ENCODE results near the gene ABO.
"Not testable (repeated sequence)": the region's sequence is repeated elsewhere in the genome, so short reads cannot be mapped to it uniquely, and the experiment has no call there.

ABO gene

DNA sequence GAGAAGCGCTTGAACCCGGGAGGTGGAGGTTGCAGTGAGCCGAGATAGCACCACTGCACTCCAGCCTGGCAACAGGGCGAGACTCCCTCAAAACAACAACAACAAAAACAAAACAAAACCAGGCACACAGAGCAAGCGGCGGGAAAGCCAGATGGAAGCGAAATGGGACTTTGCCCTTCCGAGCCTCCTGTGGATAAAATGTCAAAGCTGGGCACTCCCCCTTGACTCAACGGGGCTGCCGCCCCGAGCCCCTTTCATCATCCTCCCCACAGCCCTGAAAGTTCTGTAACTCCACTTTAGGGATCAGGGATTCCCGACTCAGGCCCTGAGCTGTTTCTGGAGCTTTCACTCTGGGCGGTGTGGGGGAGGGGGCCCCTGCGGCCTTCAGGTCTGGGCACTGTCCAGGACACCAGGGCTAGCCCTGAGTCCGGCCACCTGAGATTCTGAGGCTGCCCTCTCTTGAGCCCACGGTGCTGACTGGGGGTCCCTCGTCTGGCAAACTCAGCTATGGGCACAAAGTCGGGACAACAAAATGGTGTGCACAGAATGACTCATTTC, 35.4 kb downstream of the ABO start:
- no peak for DNase-seq

DNA sequence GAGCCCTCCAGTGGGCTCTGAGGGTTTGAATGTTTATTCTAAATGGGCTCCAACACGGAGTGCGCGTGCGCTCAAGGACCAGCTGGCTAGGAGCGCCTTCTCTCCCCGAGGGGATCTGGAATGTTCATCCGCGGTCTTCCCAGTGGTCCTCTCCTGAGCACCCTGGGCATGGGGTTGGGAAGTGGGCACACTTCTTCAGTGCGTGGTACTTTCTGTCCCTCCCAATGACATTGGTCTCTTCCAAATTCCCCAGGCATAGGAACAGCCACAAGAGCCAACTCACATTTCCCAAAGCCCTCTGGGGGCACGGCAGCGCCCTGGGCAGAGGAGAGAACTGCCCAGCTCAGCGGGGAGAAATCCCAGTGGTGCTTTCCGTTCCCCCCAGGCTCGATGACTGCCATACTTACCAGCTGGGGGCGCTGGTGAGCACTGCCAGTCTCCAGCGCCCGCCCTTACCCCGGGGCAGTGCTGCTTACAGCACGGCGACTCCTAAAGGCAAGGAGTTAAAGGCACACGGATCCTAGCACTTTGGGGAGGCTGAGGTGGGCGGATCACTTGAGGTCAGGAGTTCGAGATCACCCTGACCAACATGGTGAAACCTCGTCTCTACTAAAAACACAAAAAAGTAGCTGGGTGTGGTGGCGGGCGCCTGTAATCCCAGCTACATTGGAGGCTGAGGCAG, 36.0 kb downstream of the ABO start:
- DNase-seq = peak; percentile 86

DNA sequence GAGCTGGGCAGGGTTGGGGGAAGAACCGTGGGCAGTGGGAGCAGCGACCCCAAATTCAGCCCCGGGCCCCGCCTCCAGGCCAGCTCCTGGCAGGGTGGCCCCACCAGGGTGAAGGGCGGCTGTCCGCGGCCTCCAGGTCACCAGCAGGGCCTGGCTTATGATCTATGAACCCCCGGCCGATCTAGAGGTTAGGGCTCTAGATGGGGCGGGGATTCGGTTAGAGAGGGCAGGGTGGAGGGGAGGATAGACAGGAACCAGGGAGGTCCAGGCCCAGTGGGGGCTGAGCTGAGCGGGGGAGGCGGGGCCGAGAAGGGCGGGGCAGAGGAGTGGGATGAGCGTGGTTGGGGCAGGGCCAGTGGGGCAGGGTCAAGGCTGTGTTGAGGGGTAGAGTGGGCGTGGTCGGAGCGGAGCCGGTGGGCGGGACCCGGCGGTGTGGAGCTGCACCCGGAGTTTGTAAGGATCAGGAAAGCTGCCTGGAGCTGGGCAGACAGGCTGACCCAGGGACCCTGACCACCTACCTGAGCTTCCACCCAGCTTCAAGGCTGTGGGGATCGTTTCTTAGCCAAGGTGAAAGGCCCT, 36.6 kb downstream of the ABO start:
- DNase-seq = peak; percentile 58

DNA sequence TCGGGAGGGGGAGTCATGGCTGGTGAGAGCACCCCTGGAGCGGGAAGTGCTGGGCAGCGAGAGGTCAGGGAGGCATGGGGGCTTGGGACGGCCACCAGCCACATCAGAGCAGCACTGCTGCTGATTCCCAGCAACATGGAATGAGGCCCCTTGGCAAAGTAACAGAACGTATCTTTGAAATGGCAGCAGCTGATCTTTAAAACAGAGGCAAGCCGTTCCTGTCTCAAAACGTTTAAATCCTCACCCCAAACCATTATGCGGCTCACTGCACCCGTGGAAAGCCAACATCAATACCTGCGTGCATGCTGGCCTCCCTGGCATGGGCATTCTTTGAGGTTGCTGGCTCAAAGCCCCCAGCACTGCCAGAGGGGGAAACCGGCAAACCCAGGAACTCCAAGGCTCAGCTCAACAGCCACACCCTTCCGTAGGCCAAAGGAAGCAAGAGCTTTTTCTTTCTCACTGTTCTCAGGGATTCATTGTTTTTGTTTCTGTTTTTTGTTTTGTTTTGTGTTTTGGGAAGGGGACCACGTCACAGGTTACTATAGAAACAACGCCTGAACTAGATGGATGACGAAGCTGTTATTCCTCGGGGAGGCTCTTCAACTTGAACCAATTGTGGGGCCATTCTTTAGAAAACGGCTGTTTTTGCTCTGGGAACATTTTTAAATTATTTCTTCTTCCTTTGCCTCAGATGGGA, 37.8 kb downstream of the ABO start:
- DNase-seq = no peak

DNA sequence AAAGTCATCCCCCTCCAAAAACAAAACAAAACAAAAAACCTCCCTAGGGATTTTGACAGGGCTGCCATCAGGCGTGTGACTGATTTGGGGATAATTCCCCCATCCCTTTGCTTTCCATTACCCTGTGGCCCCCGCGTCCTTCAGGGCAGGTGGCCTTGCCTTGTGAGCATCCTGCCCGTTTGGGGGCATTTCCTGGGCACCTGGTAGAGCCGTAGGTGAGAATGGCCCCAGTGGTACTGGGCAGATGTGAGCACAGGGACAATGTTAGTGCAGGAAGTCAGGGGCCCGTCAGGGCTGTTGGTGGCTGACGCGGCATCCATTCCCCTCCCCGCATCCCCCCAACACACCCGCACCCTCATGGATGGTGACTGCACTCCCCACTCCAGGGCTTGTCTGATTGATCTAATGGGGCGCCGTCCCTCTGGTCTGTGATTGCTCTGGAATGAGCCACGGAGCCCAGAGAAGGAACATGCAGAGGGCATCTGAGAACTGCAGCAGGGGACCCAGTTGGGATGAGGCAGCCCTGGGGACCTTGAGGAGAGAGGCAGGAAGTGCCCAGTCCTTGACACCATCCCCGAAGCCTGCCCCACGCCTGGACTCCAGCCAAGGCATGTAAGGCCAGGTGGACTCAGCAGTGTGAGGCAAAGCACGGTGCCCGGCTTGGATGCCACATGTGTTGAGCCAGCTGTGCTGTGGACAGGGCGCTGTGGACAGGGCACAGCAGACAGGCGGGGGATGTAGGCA, 38.5 kb downstream of the ABO start:
- not testable (repeated sequence) for DNase-seq

DNA sequence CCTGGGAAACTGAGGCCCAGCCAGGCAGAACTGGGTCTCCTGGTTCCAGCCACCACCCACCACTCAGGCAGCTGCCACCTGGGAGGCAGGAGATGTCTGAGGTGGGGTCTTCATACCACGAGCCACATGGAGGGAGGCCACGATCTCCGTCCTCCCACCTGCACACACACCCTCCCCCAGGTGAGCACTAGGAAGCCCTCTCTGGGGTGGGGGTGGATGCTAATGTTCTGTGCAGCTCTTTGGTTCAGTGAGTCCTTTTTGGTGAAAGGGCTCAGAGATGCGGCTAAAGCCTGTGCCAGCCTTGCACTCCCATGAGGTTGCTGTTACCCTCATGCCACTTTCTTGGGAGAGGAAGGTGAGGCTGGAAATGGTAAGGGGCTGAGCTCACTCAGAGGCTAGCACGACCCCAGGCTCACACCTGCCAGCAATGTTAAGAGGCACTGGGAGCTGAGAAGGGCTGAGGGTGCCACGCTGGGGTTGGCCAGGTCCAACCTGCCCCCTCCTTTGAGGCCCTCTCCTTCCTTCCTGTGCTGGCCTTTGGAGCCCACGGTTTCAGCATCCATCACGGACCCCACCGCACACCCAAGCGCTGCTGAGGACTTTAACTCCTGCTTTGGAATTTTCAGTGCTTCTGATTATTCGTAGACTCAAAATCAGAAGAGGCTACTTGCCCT, 39.3 kb downstream of the ABO start:
- no peak for DNase-seq

DNA sequence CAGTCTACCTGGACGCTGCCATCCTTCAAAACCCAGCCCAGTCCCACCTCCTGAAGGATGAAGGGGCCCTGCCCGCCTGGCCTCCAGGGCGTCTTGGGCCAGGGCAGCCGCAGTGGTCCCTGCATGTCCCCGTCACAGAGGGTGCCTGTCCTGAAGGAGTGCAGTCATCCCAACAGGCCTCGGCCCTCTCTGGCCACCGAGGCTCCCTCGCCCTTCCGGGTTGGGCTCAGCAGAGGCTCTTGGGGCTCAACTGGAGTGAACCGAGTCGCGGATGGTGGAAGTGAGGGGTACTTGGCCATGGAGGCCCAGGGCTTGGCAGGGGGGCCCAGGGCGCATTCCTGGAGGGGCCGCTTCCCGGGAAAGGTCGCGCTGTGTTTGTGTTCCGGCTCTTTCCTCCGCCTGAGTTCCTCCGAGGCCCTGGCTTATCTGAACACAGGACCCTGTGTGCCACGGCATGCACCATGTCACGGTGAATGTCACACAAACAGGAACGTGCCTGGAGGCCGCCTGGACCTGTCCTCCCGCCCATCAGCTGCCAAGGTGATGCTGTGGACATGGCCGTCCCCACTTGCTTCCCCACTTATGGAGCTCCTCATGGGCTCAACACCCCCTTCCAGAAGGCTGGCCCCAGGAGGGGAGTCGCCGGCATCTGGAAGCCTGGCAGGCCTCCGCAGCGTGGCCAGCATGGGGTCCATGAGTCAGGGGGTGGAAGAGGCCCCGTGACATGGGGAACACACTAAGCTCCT, 40.3 kb downstream of the ABO start:
- DNase-seq = no peak

DNA sequence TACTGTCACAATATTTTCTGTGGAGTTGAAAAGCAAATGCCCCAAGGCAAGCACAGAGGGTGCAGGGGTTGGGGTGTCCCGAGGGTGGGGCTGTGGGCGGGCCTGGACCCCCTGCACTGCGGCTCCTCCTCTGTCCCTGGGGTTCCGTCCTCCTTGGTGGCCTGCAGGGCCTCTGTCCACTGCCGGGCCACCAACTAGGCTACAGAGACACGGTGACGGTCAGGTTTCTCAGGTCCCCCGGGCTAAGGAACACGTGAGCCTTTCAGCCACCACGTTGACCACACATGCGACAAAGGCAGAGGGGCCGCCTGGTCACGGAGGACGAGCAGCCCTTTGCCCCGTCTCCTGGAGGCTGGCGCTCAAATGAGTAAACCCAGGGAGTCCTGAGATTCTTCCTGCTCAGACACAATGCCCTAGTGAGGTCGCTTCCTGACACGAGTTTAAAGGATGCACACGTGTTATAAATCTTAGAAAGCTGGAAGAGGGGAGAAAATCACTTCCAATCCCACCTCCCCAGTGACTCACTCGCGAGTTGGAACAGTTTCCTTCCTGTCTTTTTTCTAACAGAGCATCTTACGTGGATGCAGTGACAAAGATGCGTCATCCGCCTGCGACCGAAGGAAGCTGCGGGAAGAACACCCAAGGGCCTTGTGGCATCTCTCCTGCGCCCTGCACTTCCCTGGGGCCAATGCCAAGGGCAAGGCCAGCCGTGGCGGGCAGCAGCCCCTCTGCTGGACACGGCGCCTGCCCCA, 41.1 kb downstream of the ABO start:
- DNase-seq = no peak

DNA sequence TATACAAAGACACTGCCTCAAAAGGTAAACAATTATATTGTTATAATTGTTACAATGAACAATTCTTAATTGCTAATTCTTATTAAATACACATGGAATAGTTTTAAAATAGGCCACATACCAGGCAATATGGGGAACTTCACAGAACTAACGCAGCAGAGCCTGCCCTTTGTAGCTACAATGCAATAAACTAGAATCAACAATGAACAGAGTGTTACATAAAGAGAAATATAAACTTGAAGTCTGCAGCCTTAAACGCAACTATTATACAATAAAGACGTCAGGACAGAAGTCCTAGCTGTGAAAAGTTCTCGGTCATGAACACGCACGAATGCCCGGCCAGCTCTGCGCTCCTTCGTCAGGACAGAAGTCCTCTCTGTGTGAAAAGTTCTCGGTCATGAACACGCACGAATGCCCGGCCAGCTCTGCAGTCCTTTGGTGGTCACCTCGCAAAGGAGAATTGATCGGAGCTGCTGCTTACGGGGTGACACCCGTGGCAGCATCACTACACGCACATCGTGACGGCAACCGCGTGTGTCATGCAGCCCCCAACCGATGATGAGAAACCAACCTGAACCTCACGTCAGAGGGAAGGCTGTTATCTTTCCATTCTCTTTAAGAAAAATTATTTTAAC, 43.0 kb downstream of the ABO start:
- not testable (repeated sequence) for DNase-seq

DNA sequence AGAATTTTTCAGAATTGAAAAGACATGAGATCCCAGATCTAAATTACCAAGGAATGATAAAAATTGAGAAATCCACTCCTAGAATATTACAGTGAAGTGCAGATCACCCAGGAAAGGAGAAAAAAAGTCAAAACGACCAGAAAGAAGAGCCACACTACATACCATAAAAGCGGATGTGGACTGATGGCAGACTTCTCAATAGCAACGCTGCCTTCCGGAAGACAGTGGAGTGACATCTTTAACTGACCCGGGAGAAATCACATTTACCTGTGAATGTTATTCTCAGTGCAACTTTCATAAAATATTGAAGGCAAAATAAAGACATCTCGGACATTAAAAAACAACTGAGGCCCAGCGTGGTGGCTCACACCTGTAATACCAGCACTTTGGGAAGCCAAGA, 44.5 kb downstream of the ABO start:
- DNase-seq = not testable (repeated sequence)

DNA sequence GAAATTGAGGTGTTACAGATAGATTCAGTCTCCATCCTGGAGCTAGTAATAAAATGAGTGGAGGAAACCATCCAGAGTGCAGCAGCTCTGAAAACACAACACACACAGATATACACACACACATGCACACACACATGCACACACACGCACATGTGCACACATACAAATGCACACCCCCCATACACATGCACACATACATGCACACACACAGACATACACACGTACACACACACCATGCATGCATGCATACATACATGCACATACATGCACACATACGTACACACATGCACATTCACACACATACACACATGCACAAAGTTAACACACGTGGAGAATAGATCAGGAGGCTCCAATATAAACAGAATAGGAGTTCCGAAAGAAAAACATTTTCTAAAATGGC, 44.9 kb downstream of the ABO start:
- no peak for DNase-seq

DNA sequence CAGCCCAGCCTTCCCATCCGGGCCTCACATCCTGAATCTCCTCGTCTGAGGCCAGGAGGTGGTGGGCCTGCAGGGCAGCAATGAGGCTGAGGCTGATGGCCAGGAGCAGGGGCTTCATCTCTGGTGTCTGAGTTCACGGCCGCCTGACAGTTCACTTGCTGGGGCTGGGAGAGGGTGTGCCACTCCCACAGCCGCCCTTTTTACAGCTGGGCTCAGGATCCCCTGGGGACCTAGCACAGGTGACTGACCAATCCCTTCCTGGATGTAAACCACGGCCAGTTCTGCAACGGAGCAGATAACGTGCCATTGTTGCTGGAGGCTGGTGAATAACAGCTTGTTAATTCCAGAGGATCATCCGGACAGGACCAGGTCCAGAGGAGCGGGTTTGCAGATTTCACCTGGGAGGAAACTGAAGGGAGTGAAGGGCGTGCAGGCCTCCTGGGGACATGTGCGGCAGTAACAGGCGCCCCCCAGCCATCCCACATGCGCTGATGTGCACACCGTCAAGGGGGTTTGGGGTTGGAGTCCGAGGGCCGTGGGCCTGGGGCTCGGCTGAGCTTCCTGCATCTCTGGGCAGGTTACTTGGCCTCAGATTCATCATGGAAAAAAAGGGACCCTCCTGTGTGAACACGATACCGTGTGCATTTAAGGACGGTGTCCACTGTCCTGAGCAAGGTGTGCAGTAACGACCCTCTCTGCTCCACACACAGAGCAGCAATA, 46.4 kb downstream of the ABO start:
- DNase-seq = not testable (repeated sequence)

DNA sequence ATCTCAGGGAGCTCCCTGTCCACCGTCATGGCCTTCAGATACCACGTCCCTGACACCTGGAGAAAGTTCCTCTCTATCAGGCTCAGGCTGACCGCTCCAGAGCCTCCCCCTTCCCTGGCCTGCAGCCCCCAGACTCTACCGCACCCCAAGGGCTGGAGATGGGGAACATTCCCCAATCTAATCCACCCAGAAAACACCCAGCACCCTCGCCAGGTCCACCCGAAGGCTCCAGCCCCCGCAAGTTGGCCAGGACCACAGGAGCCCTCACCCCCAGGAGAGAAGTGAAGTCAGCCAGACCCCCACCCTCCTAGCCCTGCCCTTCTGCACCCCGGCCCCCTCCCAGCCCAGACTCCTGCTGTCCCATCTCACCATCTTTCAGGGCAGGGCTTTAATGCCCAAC, 47.0 kb downstream of the ABO start:
- not testable (repeated sequence) for DNase-seq

DNA sequence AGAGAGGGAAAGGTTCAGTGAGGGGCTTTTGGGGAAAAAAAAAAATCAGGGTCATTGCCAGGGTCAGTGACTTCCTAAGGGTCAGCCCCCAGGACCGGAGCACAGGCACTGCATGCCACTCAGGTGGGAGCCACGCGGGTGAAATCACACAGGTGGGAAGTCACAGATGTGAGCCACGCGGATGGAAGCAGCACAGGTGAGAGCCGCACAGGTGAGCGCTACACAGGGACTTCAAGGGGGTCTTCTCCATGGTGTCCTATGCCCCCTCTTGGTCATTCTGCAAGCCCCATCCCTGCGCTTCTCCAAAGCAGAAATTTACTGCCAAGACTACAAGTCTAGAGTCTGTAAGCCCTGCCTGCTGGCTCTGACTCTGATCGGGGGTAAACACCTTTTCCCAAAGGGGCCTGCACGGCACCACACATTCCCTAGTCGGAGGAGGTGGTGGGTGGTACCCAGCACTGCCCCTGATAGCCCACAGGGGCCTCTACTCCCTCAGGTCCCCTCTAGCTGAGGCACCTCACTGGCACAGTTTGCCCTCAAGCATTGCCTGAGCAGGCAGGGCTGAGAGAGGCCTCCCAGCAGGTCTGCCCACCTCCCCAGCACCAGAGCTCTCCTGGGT, 47.6 kb downstream of the ABO start:
- DNase-seq = no peak

DNA sequence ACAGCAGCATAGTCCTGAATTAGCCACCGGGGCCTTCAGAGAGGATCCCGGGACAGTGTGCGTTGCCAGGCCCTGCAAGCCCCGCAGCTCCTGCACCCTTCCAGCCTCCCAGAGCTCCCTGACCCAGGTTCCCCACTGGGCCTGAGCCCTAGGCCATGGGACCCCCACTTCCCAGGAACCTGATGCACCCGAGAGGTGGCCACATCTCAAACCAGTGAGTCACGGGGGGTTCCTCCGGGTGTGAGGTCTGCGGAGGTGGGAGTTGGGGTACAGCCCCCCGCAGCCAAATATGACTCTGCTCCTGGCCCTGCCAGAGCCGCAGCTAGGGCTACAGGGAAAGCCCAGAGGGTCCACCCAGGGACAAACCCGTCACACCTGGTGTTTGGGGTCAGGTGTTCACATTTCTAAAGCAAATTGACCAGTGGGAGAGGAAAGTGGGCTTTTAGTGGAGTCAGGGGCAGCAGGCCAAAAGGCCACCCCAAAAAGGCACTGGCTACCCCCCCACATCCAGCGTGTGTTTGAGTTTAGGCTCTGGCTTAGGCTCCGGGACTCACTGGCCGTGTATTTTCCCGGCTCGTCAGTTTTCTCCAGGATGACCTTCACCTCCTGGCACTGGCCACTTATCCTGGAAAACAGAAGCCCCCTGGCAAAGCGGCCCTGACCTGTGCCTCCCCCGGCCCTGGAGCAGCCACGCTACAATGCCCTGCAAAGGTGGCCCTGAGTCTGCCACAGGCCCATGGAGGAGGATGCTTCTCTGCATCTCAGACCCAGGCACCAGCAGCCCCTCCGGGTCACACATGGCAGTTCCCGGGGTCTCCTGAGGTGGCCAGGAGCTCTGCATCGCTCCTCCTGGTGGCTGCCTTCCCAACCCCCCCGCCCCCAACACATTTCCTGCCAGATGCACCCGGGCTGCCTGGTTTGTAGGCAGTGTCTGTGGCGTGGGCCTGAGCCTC, 48.5 kb downstream of the ABO start:
- no peak for DNase-seq

DNA sequence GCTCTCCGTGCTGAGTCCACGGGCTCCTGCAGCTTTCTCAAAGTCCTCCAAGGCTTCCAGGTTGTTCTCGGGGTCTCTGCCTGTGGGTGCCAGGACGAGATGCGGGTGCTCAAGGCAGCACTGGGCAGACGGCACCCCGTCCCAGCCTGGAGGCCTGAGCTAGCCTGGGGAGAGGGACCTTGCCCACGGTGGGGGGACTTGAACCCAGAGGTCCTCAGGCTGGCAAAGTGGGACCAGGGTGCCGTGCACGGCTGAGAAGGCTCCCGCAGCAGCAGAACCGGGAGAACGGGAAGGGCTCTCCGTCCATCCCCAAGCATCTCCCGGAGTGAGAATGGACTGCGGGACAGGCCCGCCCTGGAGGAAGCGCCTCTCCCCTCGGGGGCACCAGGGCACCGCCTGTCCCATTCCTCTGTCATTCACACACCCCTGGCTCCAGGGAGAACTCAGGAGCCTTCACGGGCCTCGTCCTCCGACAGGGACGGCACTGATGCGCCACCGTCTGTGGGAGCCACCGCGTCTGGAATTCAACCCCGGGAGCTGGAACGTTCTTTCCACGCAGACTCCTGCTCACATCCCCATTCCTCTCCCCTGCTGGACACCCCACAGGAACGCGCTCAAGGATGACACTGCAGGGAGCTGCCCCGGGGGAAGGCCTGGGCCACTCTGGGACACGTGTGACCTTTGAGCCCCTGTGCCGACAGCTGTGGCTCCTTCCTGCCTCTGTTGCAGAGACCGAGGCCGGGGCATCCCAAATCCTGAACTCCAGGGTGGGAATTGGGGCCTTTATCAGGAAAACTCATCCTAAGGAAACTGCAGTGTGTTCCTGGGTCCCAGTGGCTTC, 49.6 kb downstream of the ABO start:
- DNase-seq = no peak

DNA sequence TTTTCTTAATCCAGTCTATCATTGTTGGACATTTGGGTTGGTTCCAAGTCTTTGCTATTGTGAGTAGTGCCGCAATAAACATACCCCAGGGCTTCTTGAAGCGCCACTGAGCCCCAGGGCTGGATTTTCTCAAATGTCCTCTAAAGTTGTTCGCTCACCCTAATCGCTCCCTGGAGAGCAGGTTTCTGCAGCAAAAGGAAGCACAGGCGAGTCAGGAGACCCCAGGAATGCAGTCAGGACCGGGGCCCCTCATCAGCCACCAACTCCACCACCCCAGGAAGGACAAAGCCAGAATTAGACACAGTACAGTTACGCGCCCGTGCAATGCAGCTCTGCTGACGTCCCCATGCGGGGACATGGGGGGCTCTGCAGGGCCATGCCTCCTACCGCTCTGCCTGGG, 50.2 kb downstream of the ABO start:
- no peak for DNase-seq

All from activated CD4-positive, alpha-beta T cell treated with anti-CD3 and anti-CD28 coated beads for 48 hours (primary cell).